HG02973 (cell line): ENCODE measurements around the gene TMEM43.

Experiments
- ATAC-seq: cut with Tn5 transposase; IDR thresholded peaks from one replicate; pipeline ENCODE4 v1.9.1; 2021; ENCODE audit warnings: moderate library complexity; ENCODE audit not compliant: unreplicated experiment

TMEM43 gene

GRCh38 chr3:14137004-14137403, 12.2 kb downstream of the TMEM43 start:
- ATAC-seq, result no peak

GRCh38 chr3:14137445-14137844, 12.6 kb downstream of the TMEM43 start:
- no peak for ATAC-seq

DNA sequence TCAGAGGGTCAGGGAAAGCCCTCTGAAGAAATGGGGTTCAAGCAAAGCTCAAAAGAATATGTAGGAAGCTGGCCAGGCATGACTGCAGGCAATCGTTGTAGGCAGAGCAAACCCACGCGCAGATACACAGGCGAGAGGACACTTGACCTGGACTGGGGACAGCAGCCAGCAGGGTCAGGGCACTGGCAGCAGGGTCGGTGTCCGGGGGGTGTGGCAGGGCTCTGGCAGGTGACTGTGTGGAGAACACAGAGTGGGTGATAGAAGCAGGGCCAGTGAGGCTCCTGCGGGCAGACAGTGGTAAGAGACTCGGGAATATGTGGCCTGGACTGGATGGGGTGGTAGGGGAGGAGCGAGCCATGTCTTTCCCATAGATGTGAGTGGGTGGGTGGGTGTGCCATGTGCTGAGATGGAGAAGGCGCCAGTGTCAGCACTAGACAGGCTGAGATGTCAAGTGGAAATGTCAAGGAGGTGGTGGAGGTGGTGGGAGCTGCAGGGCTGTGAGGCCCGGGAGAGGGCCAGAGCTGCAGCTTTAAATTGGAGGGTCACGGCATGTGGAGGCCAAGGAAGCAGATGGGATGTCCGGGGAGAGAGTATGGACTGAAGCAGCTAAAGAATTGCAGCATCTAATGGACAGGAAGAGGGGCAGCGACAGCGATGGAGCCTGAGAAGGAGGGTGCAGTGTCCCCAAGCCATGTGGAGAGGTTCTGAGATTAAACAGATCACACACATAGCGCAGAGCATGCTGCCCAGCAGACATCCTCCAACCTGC, 13.4 kb downstream of the TMEM43 start:
- no peak for ATAC-seq

GRCh38 chr3:14138878-14139655, 14.2 kb downstream of the TMEM43 start:
- ATAC-seq, result no peak

DNA sequence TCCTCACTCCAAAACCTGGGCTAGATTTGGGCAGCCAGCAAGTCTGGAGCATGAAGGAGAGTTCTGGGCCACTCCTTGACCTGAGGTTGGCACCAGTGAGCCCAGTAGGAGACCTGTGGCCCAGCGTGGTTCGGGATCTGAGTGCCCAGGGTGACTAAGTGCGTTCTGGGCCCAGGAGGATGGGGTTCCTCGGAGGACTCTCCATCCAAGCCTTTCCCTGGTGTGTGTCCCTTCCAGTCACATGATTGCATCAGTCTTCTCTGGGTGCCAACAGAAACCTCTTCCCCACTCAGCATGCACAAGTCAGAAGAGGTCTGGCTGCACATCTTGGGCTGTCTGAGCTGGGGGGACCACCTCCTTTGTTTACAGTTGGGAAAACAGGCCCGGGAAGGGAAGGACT, 14.9 kb downstream of the TMEM43 start:
- ATAC-seq, result no peak

DNA sequence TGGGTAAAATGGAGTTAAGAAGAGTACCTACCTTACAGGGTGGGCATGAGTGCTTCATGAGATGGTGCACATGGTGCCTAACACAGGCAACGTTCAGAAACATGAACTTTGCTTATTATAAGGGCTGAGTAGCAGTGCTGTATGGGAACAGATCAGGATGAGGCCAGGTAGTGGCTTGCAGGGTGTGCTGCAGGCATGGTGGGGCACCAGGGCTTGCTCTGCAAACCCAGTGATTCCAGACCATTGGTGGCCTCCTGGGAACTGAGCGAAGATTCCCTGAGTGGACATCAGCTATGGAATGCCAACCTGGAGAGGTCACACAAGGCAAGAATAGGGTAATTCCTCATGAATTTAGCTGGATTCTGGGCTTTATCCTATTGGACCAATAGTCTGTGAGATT, 15.8 kb downstream of the TMEM43 start:
- ATAC-seq, result no peak

- ATAC-seq, result no peak
Observed at GRCh38 chr3:14141144-14141543, 16.3 kb downstream of the TMEM43 start.

DNA sequence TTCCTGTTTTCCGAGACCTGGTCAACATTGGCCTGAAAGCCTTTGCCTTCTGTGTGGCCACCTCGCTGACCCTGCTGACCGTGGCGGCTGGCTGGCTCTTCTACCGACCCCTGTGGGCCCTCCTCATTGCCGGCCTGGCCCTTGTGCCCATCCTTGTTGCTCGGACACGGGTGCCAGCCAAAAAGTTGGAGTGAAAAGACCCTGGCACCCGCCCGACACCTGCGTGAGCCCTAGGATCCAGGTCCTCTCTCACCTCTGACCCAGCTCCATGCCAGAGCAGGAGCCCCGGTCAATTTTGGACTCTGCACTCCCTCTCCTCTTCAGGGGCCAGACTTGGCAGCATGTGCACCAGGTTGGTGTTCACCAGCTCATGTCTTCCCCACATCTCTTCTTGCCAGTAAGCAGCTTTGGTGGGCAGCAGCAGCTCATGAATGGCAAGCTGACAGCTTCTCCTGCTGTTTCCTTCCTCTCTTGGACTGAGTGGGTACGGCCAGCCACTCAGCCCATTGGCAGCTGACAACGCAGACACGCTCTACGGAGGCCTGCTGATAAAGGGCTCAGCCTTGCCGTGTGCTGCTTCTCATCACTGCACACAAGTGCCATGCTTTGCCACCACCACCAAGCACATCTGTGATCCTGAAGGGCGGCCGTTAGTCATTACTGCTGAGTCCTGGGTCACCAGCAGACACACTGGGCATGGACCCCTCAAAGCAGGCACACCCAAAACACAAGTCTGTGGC, 16.9 kb downstream of the TMEM43 start:
- no peak for ATAC-seq

GRCh38 chr3:14142567-14143270, 17.9 kb downstream of the TMEM43 start:
- ATAC-seq, result no peak

- ATAC-seq, result no peak
Observed at GRCh38 chr3:14143271-14144225, 18.7 kb downstream of the TMEM43 start.

DNA sequence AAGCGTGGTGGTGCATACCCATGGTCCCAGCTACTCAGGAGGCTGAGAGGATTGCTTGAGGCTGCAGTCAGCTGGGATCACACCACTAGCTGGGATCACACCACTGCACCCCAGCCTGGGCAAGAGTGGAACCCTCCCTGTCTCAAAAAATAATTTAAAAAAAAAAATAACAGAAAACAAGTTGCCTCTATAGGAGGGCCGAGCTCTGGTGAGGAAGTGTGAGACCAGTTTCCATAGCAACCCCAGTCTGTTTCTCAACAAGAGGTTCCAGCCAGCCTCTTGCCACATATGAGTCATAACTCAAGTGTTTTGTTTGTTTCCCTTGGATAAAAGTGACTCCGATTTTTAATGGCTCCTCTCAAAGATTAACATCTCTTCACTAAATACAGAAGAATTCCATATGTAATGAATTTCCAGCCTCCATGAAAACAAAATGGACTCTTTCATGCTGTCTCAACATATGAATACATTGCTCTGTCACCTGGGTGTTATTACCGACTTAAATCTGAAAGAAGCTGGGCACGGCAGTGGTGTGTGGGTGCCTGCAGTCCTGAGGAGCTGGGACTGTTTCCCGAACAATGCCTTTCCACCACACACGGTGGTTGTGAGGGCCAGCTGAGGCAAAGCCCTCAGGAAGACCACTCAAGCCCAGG, 19.7 kb downstream of the TMEM43 start:
- ATAC-seq, result peak; percentile 94

DNA sequence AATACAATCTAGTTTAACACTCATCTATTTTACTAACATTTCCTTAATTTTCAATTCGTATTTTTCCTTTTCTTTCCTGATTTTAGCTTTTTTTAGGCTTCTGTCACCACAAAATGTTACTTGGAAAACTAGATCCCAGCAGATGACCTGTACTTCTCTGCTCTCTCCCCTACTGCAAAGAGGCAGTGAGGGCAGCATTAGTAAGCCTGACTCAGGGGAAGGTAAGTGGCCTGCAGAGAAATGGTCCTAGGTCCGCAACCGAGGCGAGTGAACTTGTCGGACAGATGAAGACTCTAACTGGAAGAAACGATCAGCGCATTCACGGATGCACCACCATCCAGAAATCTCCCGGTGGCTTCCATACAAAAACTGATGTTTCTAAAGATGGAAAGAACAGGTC, 20.4 kb downstream of the TMEM43 start:
- no peak for ATAC-seq

DNA sequence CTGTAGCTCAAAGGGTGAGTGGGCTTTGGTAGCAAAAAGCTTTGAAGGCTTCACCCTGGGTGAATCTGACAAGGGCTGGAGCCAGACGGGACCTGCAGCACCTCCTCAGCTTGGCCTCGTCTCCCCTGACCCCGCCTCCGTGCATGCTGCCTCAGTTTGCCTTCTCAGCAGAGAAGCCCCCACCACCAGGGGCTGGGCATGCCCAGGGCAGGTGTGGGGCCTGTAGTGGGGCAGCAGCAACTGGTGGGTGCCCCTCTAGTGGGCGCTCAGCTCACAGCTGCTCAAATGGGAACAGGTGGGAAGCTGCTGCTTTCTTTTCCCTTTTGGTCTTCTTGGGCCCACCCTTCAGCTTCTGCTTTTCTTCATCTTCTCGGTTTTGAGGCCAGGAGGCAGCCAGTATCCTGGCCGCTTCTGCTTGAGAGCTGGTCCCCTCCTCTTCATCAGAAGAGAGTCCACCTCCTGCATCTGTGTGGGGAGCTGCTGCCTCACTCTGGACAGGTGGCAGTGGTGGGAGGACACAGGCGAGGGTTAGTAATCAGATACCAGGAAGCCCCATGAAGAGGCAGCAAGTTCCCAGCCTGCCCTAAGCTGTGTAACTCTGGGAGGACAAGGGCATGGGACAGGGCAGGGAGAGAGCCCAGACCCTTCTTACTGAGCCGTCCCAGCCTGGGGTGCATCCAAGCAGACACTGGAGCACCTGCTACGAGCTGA, 21.0 kb downstream of the TMEM43 start:
- no peak for ATAC-seq

DNA sequence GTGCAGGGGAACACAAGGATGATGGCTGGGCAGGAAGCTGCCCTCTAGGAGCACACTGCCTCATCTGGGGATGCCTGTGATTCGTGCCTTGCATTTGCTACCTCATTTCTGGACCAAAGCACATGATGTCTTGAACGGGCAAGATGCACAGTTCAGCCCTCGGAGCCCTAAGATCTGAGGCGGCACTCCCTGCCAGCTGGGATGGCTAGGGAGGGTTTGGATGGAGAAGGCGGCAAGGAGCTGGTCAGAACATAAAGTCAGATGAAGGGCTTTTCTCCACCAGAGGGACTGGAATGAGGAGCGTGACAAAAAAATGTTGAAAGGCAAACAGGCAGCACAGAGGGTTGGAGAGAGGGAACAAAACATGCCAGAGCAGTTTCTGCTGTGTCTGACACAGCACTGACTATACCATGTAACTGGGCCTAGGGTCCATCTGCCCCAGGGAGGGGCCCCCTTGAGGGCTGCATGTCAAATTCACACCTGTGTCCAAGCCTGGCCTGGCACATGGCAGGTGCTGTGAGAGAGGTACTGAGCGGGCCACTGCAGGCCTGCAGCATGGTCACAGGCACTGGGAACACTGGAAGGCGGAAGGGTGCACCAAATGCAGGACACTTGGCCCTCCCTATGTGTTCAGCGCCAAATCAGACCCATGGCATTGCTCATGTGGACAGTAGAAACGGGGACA, 21.7 kb downstream of the TMEM43 start:
- ATAC-seq, result no peak

GRCh38 chr3:14147066-14147435, 22.2 kb downstream of the TMEM43 start:
- no peak for ATAC-seq

GRCh38 chr3:14147617-14148016, 22.8 kb downstream of the TMEM43 start:
- no peak for ATAC-seq

- no peak for ATAC-seq
Observed at GRCh38 chr3:14148041-14148985, 23.5 kb downstream of the TMEM43 start.
